Esophagus squamous epithelium (tissue), 5 donors: ENCODE data around the gene RAMP3. TPM values are rescaled to one million over a fixed set of nuclear protein-coding genes. Genes with fewer than 3 reads are reported as not detected.
A peak's percentile ranks its signal among the peaks of the same experiment; 100 is the strongest.

ENCODE experiments used
- DNase-seq: peaks from one replicate; lab custom pipeline; 2025; lab: John Stamatoyannopoulos, UW
- H3K27ac ChIP-seq, 4 donors: fragments of 200-600 bp; sonication (generic); one replicate each; pipeline ENCODE4 v1.5.1; 2016 to 2019; ENCODE audit warnings: mild to moderate bottlenecking in 1 of 4
- H3K27me3 ChIP-seq, 4 donors: fragments of 200-600 bp; sonication (generic); 1 replicate in 3 of 4; 2 replicates in 1 of 4; pipeline versions ENCODE4 v1.5.1 to v1.6.0; 2017 to 2021; ENCODE audit warnings: antibody characterized with exemption in 1 of 4
- H3K36me3 ChIP-seq, 3 donors: fragments of 200-600 bp; sonication (generic); one replicate each; pipeline ENCODE4 v1.5.1; 2016 to 2019
- H3K4me1 ChIP-seq, 3 donors: fragments of 200-600 bp; sonication (generic); one replicate each; pipeline ENCODE4 v1.5.1; 2017 to 2019
- H3K4me3 ChIP-seq, 4 donors: fragments of 200-600 bp; sonication (generic); 1 replicate in 3 of 4; 2 replicates in 1 of 4; pipeline ENCODE4 v1.5.1; 2016 to 2019; ENCODE audit warnings: mild to moderate bottlenecking in 2 of 4, moderate library complexity in 1 of 4
- H3K9me3 ChIP-seq, 3 donors: fragments of 200-600 bp; sonication (generic); one replicate each; pipeline ENCODE4 v1.5.1; 2016 to 2019
- CTCF ChIP-seq, 6 experiments: fragments of 450-650 bp in 4 of 6; fragments of 200-600 bp in 2 of 6; sonication (generic) in 2 of 6; IDR thresholded peaks; one replicate each; pipeline ENCODE4 v1.5.1; 2016 to 2019; ENCODE audit warnings: antibody characterized with exemption in 6 of 6, mild to moderate bottlenecking in 4 of 6, moderate library complexity in 4 of 6
- POLR2A ChIP-seq, 4 donors: fragments of 450-650 bp; IDR thresholded peaks; one replicate each; pipeline ENCODE4 v1.6.1; 2017; ENCODE audit warnings: antibody characterized with exemption in 4 of 4, mild to moderate bottlenecking in 4 of 4, moderate library complexity in 3 of 4
- WGBS, 2 donors: methylation state at CpG; one replicate each; pipeline ENCODE4 v1.1.5; 2018; 5-methylcytosine and 5-hydroxymethylcytosine counted together
- intact Hi-C: fragments of 100-400 bp; cut with DNase I; formaldehyde crosslinking; loops from one replicate; pipeline ENCODE4 v1.15.0; 2022
- total RNA-seq, 4 donors: library from RNA; depleted of rRNA; stranded (reverse); fragments of >200 nt; gene quantifications; one replicate each; pipeline ENCODE4 v1.1.0, GENCODE V29; 2016
- donor health status: DM: yes; HTN: yes; CAD: no.

RAMP3 gene
- total RNA-seq, 4 donors from 2014 or later: 7.1 to 35.9 (median 13.2) TPM

- DNase-seq: no peak
- Histone ChIP-seq H3K4me1 (peaks cover 4 to 13% (median 7%) of the 10 kb centered on the region in 3 donors), H3K4me3 (no peak overlapping the region), H3K9me3 (no peaks in the 10 kb centered on the region), H3K36me3 (no peaks in the 10 kb centered on the region), H3K27ac (peak overlapping the region in 1 of 4 donors; percentile 2), H3K27me3 (peaks cover 0 to 32% (median 0%) of the 10 kb centered on the region in 4 donors)
- intact Hi-C loops: no loop called here
- no peak for TF ChIP-seq CTCF (IDR thresholded peaks at IDR 0.05)
- TF ChIP-seq POLR2A (IDR thresholded peaks at IDR 0.05): no peak
- 41 to 63% methylated on average over 10 of the region's 10 CpGs for WGBS, 2 donors
Observed at GRCh38 chr7:45160417-45160881, 2.9 kb downstream of the RAMP3 start.

GRCh38 chr7:45161138-45161537, 3.5 kb downstream of the RAMP3 start:
- H3K9me3 ChIP-seq: no peaks in the 10 kb centered on the region
- H3K27me3 ChIP-seq: peaks cover 0 to 25% (median 0%) of the 10 kb centered on the region in 4 donors
- TF ChIP-seq POLR2A (IDR thresholded peaks at IDR 0.05): no peak
- TF ChIP-seq CTCF (IDR thresholded peaks at IDR 0.05): no peak
- DNase-seq: no peak
- intact Hi-C loops: no loop called here
- H3K4me3 ChIP-seq: no peak overlapping the region
- H3K36me3 ChIP-seq: no peaks in the 10 kb centered on the region
- WGBS, 2 donors: 78 to 90% methylated on average over 1 to 2 of the region's 4 CpGs
- peaks cover 4 to 13% (median 7%) of the 10 kb centered on the region in 3 donors for H3K4me1 ChIP-seq
- H3K27ac ChIP-seq: peak overlapping the region in 1 of 4 donors; percentile 2

GRCh38 chr7:45161842-45162241, 4.3 kb downstream of the RAMP3 start:
- no peak overlapping the region for H3K27ac ChIP-seq
- H3K27me3 ChIP-seq: peaks cover 0 to 18% (median 0%) of the 10 kb centered on the region in 4 donors
- peaks cover 4 to 12% (median 7%) of the 10 kb centered on the region in 3 donors for H3K4me1 ChIP-seq
- H3K9me3 ChIP-seq: no peaks in the 10 kb centered on the region
- DNase-seq: no peak
- intact Hi-C loops: no loop called here
- 80 to 87% methylated on average over 4 to 6 of the region's 9 CpGs for WGBS, 2 donors
- TF ChIP-seq CTCF (IDR thresholded peaks at IDR 0.05) (no peak), POLR2A (IDR thresholded peaks at IDR 0.05) (no peak)
- H3K4me3 ChIP-seq: no peak overlapping the region
- no peaks in the 10 kb centered on the region for H3K36me3 ChIP-seq

- H3K27ac ChIP-seq: no peak overlapping the region
- no peak overlapping the region for H3K4me3 ChIP-seq
- peaks cover 4 to 7% (median 6%) of the 10 kb centered on the region in 3 donors for H3K4me1 ChIP-seq
- no peaks in the 10 kb centered on the region for H3K36me3 ChIP-seq
- H3K9me3 ChIP-seq: no peaks in the 10 kb centered on the region
- intact Hi-C loops: no loop called here
- no peak for DNase-seq
- TF ChIP-seq POLR2A (IDR thresholded peaks at IDR 0.05): no peak
- no peak for TF ChIP-seq CTCF (IDR thresholded peaks at IDR 0.05)
- H3K27me3 ChIP-seq: peaks cover 0 to 13% (median 0%) of the 10 kb centered on the region in 4 donors
- WGBS, 2 donors: 100% methylated on average over 1 of the region's 3 CpGs; no CpG with 5 or more reads in 1 of the 2 donors
Observed at GRCh38 chr7:45162311-45162845, 4.8 kb downstream of the RAMP3 start.

- Histone ChIP-seq H3K36me3 (no peaks in the 10 kb centered on the region), H3K4me1 (no peaks in the 10 kb centered on the region), H3K9me3 (no peaks in the 10 kb centered on the region), H3K27me3 (peaks cover 0 to 5% (median 0%) of the 10 kb centered on the region in 4 donors), H3K4me3 (no peak overlapping the region), H3K27ac (no peak overlapping the region)
- intact Hi-C loops: no loop called here
- TF ChIP-seq CTCF (IDR thresholded peaks at IDR 0.05): no peak
- TF ChIP-seq POLR2A (IDR thresholded peaks at IDR 0.05): no peak
- 50 to 65% methylated on average over 2 of the region's 2 CpGs for WGBS, 2 donors
- no peak for DNase-seq
Observed at GRCh38 chr7:45162943-45163691, 5.5 kb downstream of the RAMP3 start.
